Activated naive CD4-positive, alpha-beta T cell treated with anti-CD3 and anti-CD28 coated beads, Interleukin-2, amount 10 ng/mL, durations not matched to agents 7 days and 5 days (primary cell): Measurements from ENCODE around the gene KRT32.

Experiments
- CTCF ChIA-PET: fragments of 350-600 bp; sonication (Branson Sonifier 250); formaldehyde crosslinking; loops from one replicate; lab custom pipeline; 2021; ENCODE audit warnings: antibody characterized with exemption; lab: Charles Lee
- DNase-seq: peaks from one replicate; pipeline ENCODE4 v3.0.0-alpha.2; 2020
- H3K27ac Mint-ChIP-seq: one replicate; pipeline ENCODE4 v1.8.0; 2021; ENCODE audit warnings: mild to moderate bottlenecking, moderate library complexity, mixed read lengths
- H3K27me3 Mint-ChIP-seq: one replicate; pipeline ENCODE4 v1.8.0; 2021; ENCODE audit warnings: mild to moderate bottlenecking, mixed read lengths
- H3K36me3 Mint-ChIP-seq: one replicate; pipeline ENCODE4 v1.8.0; 2021; ENCODE audit warnings: mixed read lengths
- H3K4me1 Mint-ChIP-seq: one replicate; pipeline ENCODE4 v1.8.0; 2021; ENCODE audit warnings: mixed read lengths
- H3K4me3 Mint-ChIP-seq: one replicate; pipeline ENCODE4 v1.8.0; 2021; ENCODE audit warnings: mild to moderate bottlenecking, moderate library complexity, mixed read lengths
- H3K9me3 Mint-ChIP-seq: one replicate; pipeline ENCODE4 v1.8.0; 2021; ENCODE audit warnings: mixed read lengths

The KRT32 gene

GRCh38 chr17:41503202-41503601 is 36.0 kb upstream of the KRT32 start:
- Mint-ChIP-seq H3K9me3 (no peaks in the 10 kb centered on the region), H3K27ac (no peak overlapping the region), H3K27me3 (peaks cover 15% of the 10 kb centered on the region), H3K36me3 (no peaks in the 10 kb centered on the region), H3K4me1 (no peaks in the 10 kb centered on the region), H3K4me3 (no peak overlapping the region)
- CTCF ChIA-PET = interaction anchor here (1.3 kb wide), 1 partner anchor 159 kb away, joined by 3 read pairs; no protein-coding TSS in a partner anchor
- no peak for DNase-seq

DNA sequence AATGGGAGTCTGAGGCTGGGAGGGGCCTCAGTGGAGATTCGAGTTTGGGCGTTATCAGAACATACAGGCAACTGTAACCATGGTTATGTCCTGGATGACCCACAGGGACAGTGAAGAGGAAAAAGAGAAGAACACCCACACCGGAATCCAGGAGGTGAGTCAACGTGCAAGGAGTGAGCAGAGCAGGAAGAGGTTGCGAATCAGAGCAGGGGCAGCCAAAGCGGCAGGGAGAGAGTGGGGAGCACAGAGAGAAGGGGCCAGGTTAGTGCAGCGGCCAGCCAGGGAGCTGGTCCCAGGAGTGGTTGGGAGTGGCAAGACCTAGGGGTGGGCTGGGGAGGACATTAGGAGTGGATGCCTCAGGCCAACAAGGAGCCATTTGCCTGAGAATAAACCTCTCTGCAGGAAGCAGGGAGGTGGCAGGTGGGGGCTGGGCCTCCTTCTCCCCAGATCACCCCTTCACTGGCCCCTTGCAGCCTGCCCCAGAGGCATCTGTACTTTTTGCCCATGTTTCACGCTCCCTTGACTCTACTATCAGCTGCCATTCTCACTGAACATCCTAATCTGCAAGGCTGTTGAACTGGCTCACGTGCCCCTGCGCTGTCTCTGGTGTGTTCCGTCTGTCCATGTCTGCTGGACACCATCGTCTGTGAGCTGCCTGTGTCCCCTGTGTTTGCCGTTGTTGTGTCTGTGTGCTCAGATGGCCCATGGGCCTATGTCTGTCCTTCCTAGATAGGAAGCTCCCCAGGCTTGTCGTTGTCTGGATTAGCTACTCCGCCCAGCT is 33.1 kb upstream of the KRT32 start:
- H3K27ac Mint-ChIP-seq = no peak overlapping the region
- no peaks in the 10 kb centered on the region for H3K9me3 Mint-ChIP-seq
- peaks cover 14% of the 10 kb centered on the region for H3K27me3 Mint-ChIP-seq
- no peaks in the 10 kb centered on the region for H3K36me3 Mint-ChIP-seq
- DNase-seq = no peak
- CTCF ChIA-PET = no interaction called here
- peaks cover 7% of the 10 kb centered on the region for H3K4me1 Mint-ChIP-seq
- no peak overlapping the region for H3K4me3 Mint-ChIP-seq

DNA sequence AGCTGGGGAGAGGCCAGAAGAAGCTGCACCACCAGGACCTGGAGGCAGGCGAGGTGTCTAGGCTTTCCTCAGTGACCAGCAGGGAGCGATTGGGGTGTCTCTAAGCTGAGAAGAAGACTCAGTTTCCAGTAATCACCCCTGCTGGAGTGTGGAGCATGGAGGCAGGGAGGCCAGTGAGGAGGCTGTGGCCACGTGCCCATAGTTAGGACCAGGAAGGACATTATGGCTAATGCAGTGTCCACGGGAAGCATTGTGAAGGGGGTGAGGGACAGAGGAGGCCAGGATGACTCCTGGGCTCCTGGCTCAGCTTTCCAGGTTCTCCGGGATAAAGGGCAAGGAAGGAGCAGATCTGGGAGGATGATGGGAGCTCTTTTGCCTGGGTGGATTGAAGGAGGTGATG is 32.5 kb upstream of the KRT32 start:
- Mint-ChIP-seq H3K4me3 (no peak overlapping the region), H3K36me3 (no peaks in the 10 kb centered on the region), H3K27ac (no peak overlapping the region), H3K9me3 (no peaks in the 10 kb centered on the region), H3K4me1 (peaks cover 7% of the 10 kb centered on the region), H3K27me3 (peaks cover 10% of the 10 kb centered on the region)
- DNase-seq = no peak
- CTCF ChIA-PET = no interaction called here

DNA sequence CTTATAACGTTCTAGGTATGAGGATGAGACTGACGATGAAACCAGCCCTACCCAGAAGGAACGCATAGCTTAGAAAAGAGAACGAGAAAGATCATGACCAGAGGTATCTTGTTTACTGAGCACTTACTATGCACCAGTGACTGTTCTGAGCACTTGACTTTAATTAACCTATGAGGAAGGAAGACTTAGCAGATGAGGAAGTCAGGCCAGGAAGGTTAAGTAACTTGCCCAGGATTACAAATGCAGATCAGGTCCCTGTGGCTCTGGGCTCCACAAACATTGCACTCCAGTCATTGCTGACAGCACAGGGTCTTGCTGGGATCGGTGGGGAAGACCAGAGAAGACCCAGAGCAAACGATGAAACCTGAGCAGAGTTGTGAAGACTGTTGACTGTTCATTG is 31.1 kb upstream of the KRT32 start:
- peak overlapping the region; percentile 4 for H3K27ac Mint-ChIP-seq
- H3K4me1 Mint-ChIP-seq = peaks cover 7% of the 10 kb centered on the region
- no peaks in the 10 kb centered on the region for H3K36me3 Mint-ChIP-seq
- CTCF ChIA-PET = interaction anchor here (1.0 to 2.1 kb wide), 6 partner anchors 12 to 589 kb away, joined by 3 to 10 read pairs (median 4); no protein-coding TSS in a partner anchor
- DNase-seq = no peak
- no peak overlapping the region for H3K4me3 Mint-ChIP-seq
- no peaks in the 10 kb centered on the region for H3K9me3 Mint-ChIP-seq
- peaks cover 16% of the 10 kb centered on the region for H3K27me3 Mint-ChIP-seq

GRCh38 chr17:41496803-41497484 is 29.8 kb upstream of the KRT32 start:
- Mint-ChIP-seq H3K27me3 (peaks cover 22% of the 10 kb centered on the region), H3K27ac (peak overlapping the region; percentile 43), H3K9me3 (no peaks in the 10 kb centered on the region), H3K36me3 (no peaks in the 10 kb centered on the region), H3K4me3 (no peak overlapping the region), H3K4me1 (peaks cover 7% of the 10 kb centered on the region)
- peak; percentile 84 for DNase-seq
- CTCF ChIA-PET = interaction anchor here (1.0 to 2.6 kb wide), 9 partner anchors 9 to 587 kb away, joined by 3 to 11 read pairs (median 5); no protein-coding TSS in a partner anchor

DNA sequence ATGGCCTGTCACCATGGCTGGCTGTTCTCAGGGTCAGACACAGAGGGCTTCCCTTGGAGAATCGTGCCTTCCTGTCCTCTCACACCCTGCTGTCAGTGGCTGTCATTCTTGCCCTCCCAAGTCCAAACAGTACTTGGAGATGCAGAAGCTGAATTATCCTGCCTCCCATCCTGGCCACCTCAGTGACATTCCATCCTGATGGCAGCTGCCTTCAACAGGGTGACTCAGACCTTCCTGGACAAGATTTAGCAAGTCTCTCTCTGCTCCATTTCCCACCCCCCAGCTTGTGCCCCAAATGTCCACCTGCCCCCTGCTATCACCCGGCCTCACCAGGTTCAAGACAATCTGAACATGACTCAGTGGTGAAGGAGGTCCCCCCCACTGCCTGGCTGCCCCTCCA is 27.3 kb upstream of the KRT32 start:
- peaks cover 10% of the 10 kb centered on the region for H3K4me1 Mint-ChIP-seq

DNA sequence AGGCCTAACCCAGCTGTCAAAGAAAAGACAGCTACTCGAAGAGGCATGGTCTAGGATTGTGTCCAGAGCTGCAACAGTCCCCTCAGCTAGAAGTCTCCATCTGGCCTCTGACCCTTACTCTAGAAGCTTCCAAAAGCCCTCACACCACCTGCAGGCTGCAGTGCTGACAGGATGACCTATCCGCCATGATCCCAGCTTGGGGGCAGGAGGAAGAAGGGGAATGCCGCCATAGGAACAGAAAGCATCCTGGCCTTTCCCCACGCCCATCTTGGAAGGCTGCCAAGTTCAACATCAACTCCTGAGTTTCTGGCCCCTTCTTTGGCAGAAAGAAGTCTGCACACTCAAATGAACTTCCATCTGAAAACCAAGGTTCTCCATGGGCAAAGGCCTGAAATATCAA is 25.6 kb upstream of the KRT32 start:
- H3K27ac Mint-ChIP-seq = no peak overlapping the region
- CTCF ChIA-PET = no interaction called here
- no peaks in the 10 kb centered on the region for H3K36me3 Mint-ChIP-seq
- no peaks in the 10 kb centered on the region for H3K9me3 Mint-ChIP-seq
- H3K4me3 Mint-ChIP-seq = no peak overlapping the region
- H3K4me1 Mint-ChIP-seq = peaks cover 10% of the 10 kb centered on the region
- no peak for DNase-seq
- peaks cover 16% of the 10 kb centered on the region for H3K27me3 Mint-ChIP-seq

More for the DNA sequence above, 27.3 kb upstream of the KRT32 start:
- H3K27me3 Mint-ChIP-seq = peaks cover 15% of the 10 kb centered on the region
- H3K4me3 Mint-ChIP-seq = no peak overlapping the region
- no peak for DNase-seq
- H3K27ac Mint-ChIP-seq = no peak overlapping the region
- H3K36me3 Mint-ChIP-seq = no peaks in the 10 kb centered on the region
- H3K9me3 Mint-ChIP-seq = no peaks in the 10 kb centered on the region
- CTCF ChIA-PET = interaction anchor here (1.0 to 2.6 kb wide), 7 partner anchors 10 to 585 kb away, joined by 3 to 11 read pairs (median 6); no protein-coding TSS in a partner anchor

GRCh38 chr17:41492351-41492750 is 25.2 kb upstream of the KRT32 start:
- Mint-ChIP-seq H3K4me1 (peaks cover 10% of the 10 kb centered on the region), H3K27me3 (peaks cover 16% of the 10 kb centered on the region), H3K27ac (no peak overlapping the region), H3K9me3 (no peaks in the 10 kb centered on the region), H3K36me3 (no peaks in the 10 kb centered on the region), H3K4me3 (no peak overlapping the region)
- CTCF ChIA-PET = no interaction called here
- no peak for DNase-seq

DNA sequence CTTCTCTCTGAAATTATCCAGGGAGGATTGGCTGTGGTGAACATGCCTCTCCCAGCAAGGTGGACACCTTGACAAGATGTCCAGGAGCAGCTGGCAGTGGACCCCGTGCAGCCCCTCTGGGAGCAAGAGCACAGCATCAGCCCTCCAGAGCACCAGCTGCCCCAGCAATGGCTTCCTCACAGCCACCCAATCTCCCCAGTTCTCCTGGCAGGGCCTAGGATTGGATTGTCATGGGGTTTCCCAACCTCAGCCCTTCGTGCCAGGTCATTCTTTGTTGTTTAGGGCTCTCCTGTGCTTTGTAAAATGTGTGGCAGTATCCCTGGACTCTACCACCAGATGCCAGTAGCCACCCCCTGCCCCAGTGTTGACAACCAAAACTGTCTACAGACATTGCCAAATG is 24.3 kb upstream of the KRT32 start:
- no peak for DNase-seq
- peaks cover 3% of the 10 kb centered on the region for H3K4me1 Mint-ChIP-seq
- H3K9me3 Mint-ChIP-seq = no peaks in the 10 kb centered on the region
- H3K27me3 Mint-ChIP-seq = peaks cover 19% of the 10 kb centered on the region
- H3K4me3 Mint-ChIP-seq = no peak overlapping the region
- no peaks in the 10 kb centered on the region for H3K36me3 Mint-ChIP-seq
- no peak overlapping the region for H3K27ac Mint-ChIP-seq
- CTCF ChIA-PET = interaction anchor here (0.7 kb wide), 1 partner anchor 171 kb away, joined by 3 read pairs; no protein-coding TSS in a partner anchor

- Mint-ChIP-seq H3K27ac (no peak overlapping the region), H3K36me3 (no peaks in the 10 kb centered on the region), H3K4me3 (no peak overlapping the region), H3K4me1 (peaks cover 3% of the 10 kb centered on the region), H3K27me3 (peaks cover 19% of the 10 kb centered on the region), H3K9me3 (no peaks in the 10 kb centered on the region)
- no peak for DNase-seq
- CTCF ChIA-PET = interaction anchor here (0.7 kb wide), 1 partner anchor 173 kb away, joined by 3 read pairs; no protein-coding TSS in a partner anchor
Measured at GRCh38 chr17:41490000-41490990, 23.1 kb upstream of the KRT32 start.

- no peak within 1 kb of the TSS for H3K4me3 Mint-ChIP-seq
- H3K27me3 Mint-ChIP-seq = peaks cover 19% of the 10 kb centered on the region
- CTCF ChIA-PET = no interaction called here
- no peak within 1 kb of the TSS for H3K27ac Mint-ChIP-seq
- no peak for DNase-seq
- H3K9me3 Mint-ChIP-seq = no peaks in the 10 kb centered on the region
- no peaks in the 10 kb centered on the region for H3K36me3 Mint-ChIP-seq
- peaks cover 3% of the 10 kb centered on the region for H3K4me1 Mint-ChIP-seq
Measured at GRCh38 chr17:41489531-41489930, 22.3 kb upstream of the KRT32 start, which contains the start of gene KRT36. Gene KRT36 (minus strand): TSS chr17:41489910. CDS start chr17:41489864, 46 bp downstream.

DNA sequence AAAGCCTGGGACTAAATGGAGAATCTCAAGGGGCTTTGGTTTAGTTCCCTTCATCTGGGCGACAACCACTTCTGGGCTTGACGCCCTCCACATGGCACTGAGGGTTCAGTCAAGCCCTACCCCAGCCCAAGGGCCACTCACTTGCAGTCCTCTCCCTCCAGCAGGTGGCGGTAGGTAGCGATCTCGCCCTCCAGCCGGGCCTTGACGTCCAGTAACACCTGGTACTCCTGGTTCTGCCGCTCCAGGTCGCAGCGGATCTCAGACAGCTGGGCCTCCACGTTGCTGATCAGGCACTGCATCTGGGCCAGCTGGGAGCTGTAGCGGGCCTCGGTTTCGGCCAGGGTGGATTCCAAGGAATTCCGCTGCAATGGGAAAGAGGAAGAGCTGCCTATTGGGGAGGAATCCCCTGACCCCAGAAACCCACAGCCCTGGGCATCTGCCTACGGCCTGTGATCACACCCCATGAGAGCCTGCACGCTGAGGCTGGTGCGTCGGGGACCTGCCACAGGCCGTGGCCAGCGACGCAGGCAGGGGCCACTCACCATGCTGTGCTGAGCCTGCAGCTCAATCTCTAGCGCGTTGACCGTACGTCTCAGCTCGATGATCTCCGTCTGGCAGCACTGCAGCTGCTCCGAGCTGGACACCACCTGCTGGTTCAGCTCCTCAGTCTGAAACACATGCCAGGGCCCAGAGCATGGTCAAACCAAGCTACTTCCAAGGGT is 19.8 kb upstream of the KRT32 start:
- no peak overlapping the region for H3K4me3 Mint-ChIP-seq
- peaks cover 7% of the 10 kb centered on the region for H3K27me3 Mint-ChIP-seq
- peak; percentile 54 for DNase-seq
- H3K36me3 Mint-ChIP-seq = no peaks in the 10 kb centered on the region
- H3K9me3 Mint-ChIP-seq = no peaks in the 10 kb centered on the region
- no peak overlapping the region for H3K27ac Mint-ChIP-seq
- peaks cover 3% of the 10 kb centered on the region for H3K4me1 Mint-ChIP-seq
- CTCF ChIA-PET = interaction anchor here (1.0 to 3.0 kb wide), 5 partner anchors 11 to 176 kb away, joined by 3 to 16 read pairs (median 6); no protein-coding TSS in a partner anchor

DNA sequence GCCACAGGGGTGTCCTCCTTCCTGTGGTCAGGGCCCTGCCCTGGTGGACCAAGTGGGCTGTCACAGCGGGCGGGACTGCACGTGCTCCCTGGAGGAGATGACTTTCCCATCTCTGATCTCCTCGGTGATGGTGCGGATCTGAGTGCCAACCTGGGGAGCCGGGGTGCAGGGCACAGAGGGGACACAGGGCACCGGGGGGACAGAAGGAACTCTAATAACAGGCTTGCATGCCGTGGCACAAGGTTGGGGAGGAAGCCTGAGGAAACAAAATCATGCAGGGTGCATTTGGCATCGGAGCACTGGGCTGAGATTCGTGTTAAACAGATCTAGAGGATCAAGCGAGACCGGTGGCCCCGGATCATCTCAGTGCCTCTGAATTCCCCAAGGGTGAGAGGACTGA is 19.1 kb upstream of the KRT32 start:
- no peak overlapping the region for H3K27ac Mint-ChIP-seq

More for the DNA sequence above, 19.1 kb upstream of the KRT32 start:
- Mint-ChIP-seq H3K4me1 (peaks cover 3% of the 10 kb centered on the region), H3K27me3 (peaks cover 9% of the 10 kb centered on the region), H3K4me3 (no peak overlapping the region), H3K36me3 (no peaks in the 10 kb centered on the region), H3K9me3 (no peaks in the 10 kb centered on the region)
- CTCF ChIA-PET = interaction anchor here (1.0 to 3.0 kb wide), 5 partner anchors 11 to 177 kb away, joined by 3 to 16 read pairs (median 6); no protein-coding TSS in a partner anchor
- DNase-seq = no peak
